Retinal pigment epithelial cell (primary cell): ENCODE results near the gene GKN2.

Experiments used
- DNase-seq: peaks from one replicate; pipeline ENCODE4 v3.0.0-alpha.2; 2010; ENCODE audit warnings: low read depth
- H3K4me3 ChIP-seq: 2 replicates; pipeline ENCODE4 v1.5.1; 2011; ENCODE audit warnings: mild to moderate bottlenecking, low read length, control low read depth, moderate library complexity
- TF ChIP-seq, protein P1 (sequence below): conservative IDR thresholded peaks from 2 replicates; pipeline ENCODE4 v1.5.1; 2011; ENCODE audit warnings: low read depth, low read length, control low read depth, inconsistent platforms

The GKN2 gene

DNA sequence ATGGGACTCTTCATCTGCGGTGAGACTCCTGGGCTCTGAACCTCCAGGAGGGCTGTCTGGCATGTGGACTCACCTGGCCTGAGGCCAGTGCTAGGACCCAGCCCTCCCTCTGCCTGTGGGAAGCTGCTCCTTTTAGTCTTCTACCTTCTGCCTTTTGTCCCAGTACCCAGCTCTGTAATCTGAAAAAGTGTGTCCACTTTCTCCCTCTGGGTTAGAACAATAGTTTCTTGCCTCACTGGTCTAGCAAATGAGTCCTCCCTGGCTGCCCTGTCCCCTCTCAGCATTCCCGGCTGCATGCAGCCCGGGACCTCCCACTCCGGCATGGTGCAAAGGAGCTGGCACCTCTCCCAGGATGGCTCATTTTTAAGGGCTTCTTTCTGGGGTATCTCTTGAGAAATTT, 25.9 kb downstream of the GKN2 start:
- TF ChIP-seq, protein P1, sequence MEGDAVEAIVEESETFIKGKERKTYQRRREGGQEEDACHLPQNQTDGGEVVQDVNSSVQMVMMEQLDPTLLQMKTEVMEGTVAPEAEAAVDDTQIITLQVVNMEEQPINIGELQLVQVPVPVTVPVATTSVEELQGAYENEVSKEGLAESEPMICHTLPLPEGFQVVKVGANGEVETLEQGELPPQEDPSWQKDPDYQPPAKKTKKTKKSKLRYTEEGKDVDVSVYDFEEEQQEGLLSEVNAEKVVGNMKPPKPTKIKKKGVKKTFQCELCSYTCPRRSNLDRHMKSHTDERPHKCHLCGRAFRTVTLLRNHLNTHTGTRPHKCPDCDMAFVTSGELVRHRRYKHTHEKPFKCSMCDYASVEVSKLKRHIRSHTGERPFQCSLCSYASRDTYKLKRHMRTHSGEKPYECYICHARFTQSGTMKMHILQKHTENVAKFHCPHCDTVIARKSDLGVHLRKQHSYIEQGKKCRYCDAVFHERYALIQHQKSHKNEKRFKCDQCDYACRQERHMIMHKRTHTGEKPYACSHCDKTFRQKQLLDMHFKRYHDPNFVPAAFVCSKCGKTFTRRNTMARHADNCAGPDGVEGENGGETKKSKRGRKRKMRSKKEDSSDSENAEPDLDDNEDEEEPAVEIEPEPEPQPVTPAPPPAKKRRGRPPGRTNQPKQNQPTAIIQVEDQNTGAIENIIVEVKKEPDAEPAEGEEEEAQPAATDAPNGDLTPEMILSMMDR = no peak
- H3K4me3 ChIP-seq = no peak overlapping the region
- DNase-seq = no peak

DNA sequence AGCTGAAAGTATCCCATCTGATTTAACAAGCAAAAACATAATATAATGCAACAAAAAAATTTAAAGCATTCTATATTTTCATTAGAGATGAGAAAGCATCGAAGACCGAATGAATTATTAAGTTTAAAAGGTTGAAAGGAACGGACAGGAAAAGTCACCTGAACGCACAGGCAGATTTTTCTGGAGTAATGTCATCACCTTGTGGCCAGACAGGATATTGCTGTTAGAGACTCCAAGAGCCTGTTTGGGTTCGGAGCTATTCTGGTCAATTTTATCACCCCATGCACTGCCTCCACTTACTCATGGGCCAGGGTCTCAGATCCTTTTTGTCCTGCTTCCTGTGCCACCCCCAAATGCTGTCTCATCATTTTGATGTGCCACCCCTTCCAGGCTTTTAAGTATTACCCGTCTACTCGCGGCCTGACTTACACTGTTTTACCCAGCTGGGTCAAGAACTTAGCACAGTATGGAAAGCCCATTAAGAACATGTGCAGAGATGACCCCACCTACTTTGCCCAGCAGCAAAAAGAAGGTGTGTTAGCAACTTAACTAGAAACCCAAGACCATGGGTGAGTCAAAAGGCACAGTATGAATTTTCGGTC, 27.3 kb downstream of the GKN2 start:
- no peak overlapping the region for H3K4me3 ChIP-seq
- DNase-seq = no peak
- TF ChIP-seq, protein P1 = peak; percentile 97

DNA sequence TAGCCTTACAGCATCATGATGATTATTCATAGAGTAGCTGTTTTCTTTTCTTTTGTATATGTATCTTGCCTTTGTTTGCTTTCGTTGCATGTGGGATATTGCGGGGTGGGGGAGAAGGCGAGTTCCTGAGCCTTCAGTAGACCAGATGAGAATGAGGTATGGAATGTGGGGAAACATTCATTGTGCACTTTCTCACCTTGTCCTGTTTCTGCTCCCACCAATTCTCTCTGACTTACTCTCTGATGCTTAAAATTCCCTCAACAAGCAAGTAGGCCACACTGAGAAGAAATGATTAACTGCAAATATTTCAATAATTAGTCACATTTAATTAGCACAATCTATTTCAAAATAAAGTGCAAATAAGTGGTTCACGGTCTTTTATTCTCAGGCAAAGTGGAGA, 31.0 kb downstream of the GKN2 start:
- H3K4me3 ChIP-seq = no peak overlapping the region
- no peak for DNase-seq
- TF ChIP-seq, protein P1 = no peak

DNA sequence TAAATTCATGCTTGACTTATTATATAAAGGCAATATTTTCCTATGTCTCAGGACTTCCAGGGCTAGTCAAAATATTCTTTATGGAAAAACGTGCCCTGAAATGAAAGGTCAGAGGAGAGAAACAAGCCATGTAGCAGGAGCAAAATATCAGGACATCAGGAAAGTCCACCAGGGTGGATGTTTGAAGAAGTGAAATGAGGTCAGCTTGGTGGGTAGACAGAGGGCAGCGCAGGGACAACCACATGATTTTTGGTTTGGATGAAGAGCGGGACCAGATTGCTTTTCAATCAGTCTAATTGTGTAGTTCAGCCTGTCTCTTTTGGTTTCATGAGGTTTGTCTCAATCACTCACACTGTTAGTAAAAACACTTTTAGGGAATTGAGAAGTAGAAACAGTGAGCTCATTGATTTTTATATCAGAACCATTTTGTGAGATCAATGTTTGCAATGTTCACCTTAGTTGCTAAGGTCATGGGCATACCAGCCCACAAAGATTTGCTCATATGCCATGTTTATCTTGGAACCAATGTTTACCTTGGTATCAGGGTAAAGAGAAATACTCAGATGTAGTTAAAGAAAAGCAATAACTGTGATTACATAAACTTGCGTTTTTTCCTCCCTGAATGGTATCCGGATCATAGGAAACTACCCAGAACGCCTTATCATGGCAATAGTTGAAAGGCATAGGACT, 32.1 kb downstream of the GKN2 start:
- TF ChIP-seq, protein P1 = no peak
- no peak for DNase-seq
- H3K4me3 ChIP-seq = no peak overlapping the region

DNA sequence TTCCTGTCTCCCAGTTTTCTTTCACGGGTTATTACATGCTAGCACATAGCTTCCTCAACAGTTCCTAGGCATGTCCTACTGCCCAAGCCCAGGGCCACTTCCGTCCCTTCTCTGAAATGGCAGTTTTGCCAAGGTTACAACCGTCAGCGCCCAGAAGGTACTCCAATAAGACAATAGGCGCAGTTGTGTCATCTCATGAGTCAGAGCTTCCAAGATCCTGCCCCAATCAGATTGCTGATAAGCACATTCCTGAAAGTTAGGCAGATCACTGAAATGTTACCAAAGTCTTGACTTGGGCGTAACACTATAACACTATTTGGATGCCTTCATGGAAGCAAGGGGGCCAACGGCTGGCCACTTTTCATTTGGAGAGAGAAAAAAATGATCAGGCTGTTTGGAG, 34.2 kb downstream of the GKN2 start:
- H3K4me3 ChIP-seq = no peak overlapping the region
- TF ChIP-seq, protein P1 = no peak
- no peak for DNase-seq

DNA sequence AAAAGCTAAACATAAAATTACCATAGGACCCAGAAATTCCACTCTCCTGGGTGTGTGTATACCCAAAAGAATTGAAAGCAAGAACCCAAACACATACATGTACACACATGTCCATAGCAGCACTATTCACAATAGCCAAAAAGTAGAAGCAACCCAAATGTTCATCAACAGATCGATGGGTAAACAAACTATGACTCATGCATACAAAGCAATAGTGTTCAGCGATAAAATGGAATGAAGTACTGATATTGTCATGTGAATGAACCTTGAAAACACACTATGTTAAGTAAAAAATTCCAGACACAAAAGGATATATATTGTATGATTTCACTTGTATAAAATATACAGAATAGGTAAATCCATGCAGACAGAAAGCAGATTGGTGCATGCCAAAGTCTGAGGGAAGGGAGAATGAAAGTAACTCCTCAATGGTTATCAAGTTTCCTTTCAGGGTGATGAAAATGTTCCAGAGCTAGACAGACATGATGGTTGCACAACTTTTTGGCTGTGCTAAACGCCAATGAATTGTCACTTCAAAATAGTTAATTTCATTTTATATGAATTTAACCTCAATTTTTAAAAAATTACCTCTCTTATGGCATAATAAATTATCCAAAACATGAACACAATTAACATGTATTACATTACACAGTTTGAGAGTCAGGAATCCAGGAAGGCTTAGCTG, 35.5 kb downstream of the GKN2 start:
- H3K4me3 ChIP-seq = no peak overlapping the region
- TF ChIP-seq, protein P1 = no peak
- no peak for DNase-seq
